Panc1 (cell line): ENCODE measurements around the gene CYP24A1. TPM values are rescaled to one million over a fixed set of nuclear protein-coding genes. Genes with fewer than 3 reads are reported as not detected.

Experiments used
- ATAC-seq: fragments of 200-7000 bp; cut with Tn5 transposase; 2 replicates; pipeline ENCODE4 v1.9.1; 2020; ENCODE audit warnings: mild to moderate bottlenecking, moderate library complexity
- BruUV-seq: library from RNA; stranded (reverse); fragments of 400-500 nt; replicated peaks from 2 replicates; lab custom pipeline; 2021; lab: Mats Ljungman, UMichigan
- CTCF ChIA-PET: fragments of 300-600 bp; sonication (Branson Sonifier 250); formaldehyde crosslinking; loops from one replicate; lab custom pipeline; 2022; ENCODE audit warnings: antibody characterized with exemption; lab: Charles Lee
- POLR2A ChIA-PET: fragments of 300-600 bp; sonication (Branson Sonifier 250); formaldehyde crosslinking; loops from one replicate; lab custom pipeline; 2022; ENCODE audit warnings: antibody characterized with exemption; lab: Charles Lee
- DNase-seq: peaks from one replicate; pipeline ENCODE4 v3.0.0-alpha.2; 2010; ENCODE audit warnings: low read depth, low spot score
- H3K27ac ChIP-seq: 2 replicates; pipeline ENCODE4 v1.5.1; 2011; ENCODE audit warnings: mild to moderate bottlenecking, low read length, inconsistent platforms
- H3K27me3 ChIP-seq: fragments of 200-500 bp; sonication (Bioruptor generic); 2 replicates; pipeline ENCODE4 v1.6.0; 2014; ENCODE audit warnings: low read length, inconsistent platforms; ENCODE audit not compliant: control insufficient read depth, insufficient read depth
- H3K36me3 ChIP-seq: fragments of 200-500 bp; sonication (Bioruptor generic); 2 replicates; pipeline ENCODE4 v1.5.1; 2014; ENCODE audit warnings: inconsistent platforms, mild to moderate bottlenecking, low read length, moderate library complexity; ENCODE audit not compliant: control insufficient read depth, insufficient read depth
- H3K4me1 ChIP-seq: 2 replicates; pipeline ENCODE4 v1.5.1; 2011; ENCODE audit warnings: inconsistent platforms, mild to moderate bottlenecking, low read length, moderate library complexity; ENCODE audit not compliant: control insufficient read depth, insufficient read depth
- H3K4me3 ChIP-seq, 2 experiments: 2 replicates each; pipeline ENCODE4 v1.5.1; 2011 to 2012; ENCODE audit warnings: low read depth in 2 of 2, low read length in 2 of 2, mild to moderate bottlenecking in 2 of 2, inconsistent platforms in 1 of 2, moderate library complexity in 1 of 2
- H3K9me3 ChIP-seq: fragments of 200-500 bp; sonication (Bioruptor generic); 2 replicates; pipeline ENCODE4 v1.5.1; 2014; ENCODE audit warnings: low read depth, mild to moderate bottlenecking, inconsistent platforms, low read length, moderate library complexity; ENCODE audit not compliant: control insufficient read depth, insufficient read depth
- POLR2AphosphoS5 ChIP-seq: IDR thresholded peaks from 2 replicates; pipeline ENCODE4 v1.6.1; 2012; ENCODE audit warnings: mild to moderate bottlenecking, low read depth, low read length, moderate library complexity
- REST ChIP-seq, 2 experiments: IDR thresholded peaks; 2 replicates each; pipeline ENCODE4 v1.6.1; 2011 to 2012; ENCODE audit warnings: low read depth in 2 of 2, control low read depth in 1 of 2, low read length in 1 of 2, mild to moderate bottlenecking in 1 of 2, moderate library complexity in 1 of 2; ENCODE audit not compliant: insufficient read depth in 1 of 2
- SIN3A ChIP-seq: IDR thresholded peaks from 2 replicates; pipeline ENCODE4 v1.6.1; 2012; ENCODE audit warnings: low read depth, mild to moderate bottlenecking, low read length, moderate library complexity, borderline replicate concordance; ENCODE audit not compliant: insufficient read depth
- TCF7L2 ChIP-seq: IDR thresholded peaks from 2 replicates; pipeline ENCODE4 v1.6.1; 2011; ENCODE audit warnings: mild to moderate bottlenecking, low read depth, low read length, inconsistent platforms
- in situ Hi-C: cut with HindIII; loops from 2 replicates; pipeline ENCODE4 v1.10.0; 2016; ENCODE audit warnings: low sequenced_read_pairs, low pct_unique_long_range_greater_than_20kb
- intact Hi-C: fragments of 100-400 bp; cut with micrococcal nuclease; formaldehyde crosslinking; loops from one replicate; pipeline ENCODE4 v1.10.0; 2022; ENCODE audit not compliant: unreplicated experiment
- total RNA-seq: library from RNA; stranded (reverse); gene quantifications from one replicate; pipeline ENCODE4 v1.2.1, GENCODE V29; 2021; ENCODE audit not compliant: unreplicated experiment
- TF ChIP-seq, protein P1 (sequence below): fragments of 450-650 bp; IDR thresholded peaks from 2 replicates; pipeline ENCODE4 v1.5.1; 2017; ENCODE audit warnings: mild to moderate bottlenecking

CYP24A1 gene
- total RNA-seq, 1 experiment from 2014 or later, result 3.0 TPM

- BruUV-seq, result no TSS peak
- DNase-seq, result no peak
- intact Hi-C loops (no loop called here), in situ Hi-C loops (no loop called here)
- H3K4me3 ChIP-seq, result no peak overlapping the region
- H3K9me3 ChIP-seq, result no peaks in the 10 kb centered on the region
- no peaks in the 10 kb centered on the region; the same call in 1 of the 2 replicates for H3K27me3 ChIP-seq
- ChIA-PET POLR2A (no interaction called here), CTCF (no interaction called here)
- no peak overlapping the region for H3K27ac ChIP-seq
- H3K4me1 ChIP-seq, result peaks cover 6% of the 10 kb centered on the region; the same call in 1 of the 2 replicates
- ATAC-seq, result no peak
- H3K36me3 ChIP-seq, result no peaks in the 10 kb centered on the region
- TF ChIP-seq REST (IDR thresholded peaks at IDR 0.05; ENCODE audit: insufficient read depth in 1 of 2, low read depth in 2 of 2, low read length in 1 of 2) (no peak), TCF7L2 (no peak), SIN3A (no peak), POLR2AphosphoS5 (no peak)
- TF ChIP-seq, protein P1, sequence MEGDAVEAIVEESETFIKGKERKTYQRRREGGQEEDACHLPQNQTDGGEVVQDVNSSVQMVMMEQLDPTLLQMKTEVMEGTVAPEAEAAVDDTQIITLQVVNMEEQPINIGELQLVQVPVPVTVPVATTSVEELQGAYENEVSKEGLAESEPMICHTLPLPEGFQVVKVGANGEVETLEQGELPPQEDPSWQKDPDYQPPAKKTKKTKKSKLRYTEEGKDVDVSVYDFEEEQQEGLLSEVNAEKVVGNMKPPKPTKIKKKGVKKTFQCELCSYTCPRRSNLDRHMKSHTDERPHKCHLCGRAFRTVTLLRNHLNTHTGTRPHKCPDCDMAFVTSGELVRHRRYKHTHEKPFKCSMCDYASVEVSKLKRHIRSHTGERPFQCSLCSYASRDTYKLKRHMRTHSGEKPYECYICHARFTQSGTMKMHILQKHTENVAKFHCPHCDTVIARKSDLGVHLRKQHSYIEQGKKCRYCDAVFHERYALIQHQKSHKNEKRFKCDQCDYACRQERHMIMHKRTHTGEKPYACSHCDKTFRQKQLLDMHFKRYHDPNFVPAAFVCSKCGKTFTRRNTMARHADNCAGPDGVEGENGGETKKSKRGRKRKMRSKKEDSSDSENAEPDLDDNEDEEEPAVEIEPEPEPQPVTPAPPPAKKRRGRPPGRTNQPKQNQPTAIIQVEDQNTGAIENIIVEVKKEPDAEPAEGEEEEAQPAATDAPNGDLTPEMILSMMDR, result no peak
Observed at GRCh38 chr20:54151075-54151439, 22.7 kb downstream of the CYP24A1 start.

- Histone ChIP-seq H3K9me3 (no peaks in the 10 kb centered on the region), H3K36me3 (no peaks in the 10 kb centered on the region), H3K27me3 (no peaks in the 10 kb centered on the region; the same call in 1 of the 2 replicates), H3K4me1 (peaks cover 6% of the 10 kb centered on the region; the same call in 1 of the 2 replicates), H3K27ac (no peak overlapping the region), H3K4me3 (no peak overlapping the region)
- ChIA-PET POLR2A (no interaction called here), CTCF (no interaction called here)
- intact Hi-C loops, result no loop called here
- no TSS peak for BruUV-seq
- DNase-seq (no peak), ATAC-seq (no peak)
- TF ChIP-seq SIN3A (no peak), POLR2AphosphoS5 (no peak), TCF7L2 (no peak), REST (IDR thresholded peaks at IDR 0.05; ENCODE audit: insufficient read depth in 1 of 2, low read depth in 2 of 2, low read length in 1 of 2) (no peak)
- TF ChIP-seq, protein P1, result no peak
- in situ Hi-C loops, result no loop called here
Observed at GRCh38 chr20:54149765-54150264, 24.0 kb downstream of the CYP24A1 start.
